Esophagus muscularis mucosa (tissue), 3 donors: ENCODE results near the gene CDH7.

Experiments
- POLR2A ChIP-seq: fragments of 450-650 bp; IDR thresholded peaks from one replicate; pipeline ENCODE4 v1.6.1; 2017; ENCODE audit warnings: antibody characterized with exemption, moderate library complexity, mild to moderate bottlenecking, low read depth
- POLR2AphosphoS5 ChIP-seq, 2 donors: sonication (generic); formaldehyde crosslinking; IDR thresholded peaks; one replicate each; pipeline ENCODE4 v1.6.1; 2017; ENCODE audit warnings: antibody characterized with exemption in 2 of 2
- TF ChIP-seq, protein P1 (sequence below), 3 experiments: fragments of 200-600 bp in 2 of 3; fragments of 450-650 bp in 1 of 3; sonication (generic) in 2 of 3; IDR thresholded peaks; one replicate each; pipeline ENCODE4 v1.5.1; 2017 to 2019; ENCODE audit warnings: antibody characterized with exemption in 3 of 3, mild to moderate bottlenecking in 2 of 3, moderate library complexity in 1 of 3

DNA sequence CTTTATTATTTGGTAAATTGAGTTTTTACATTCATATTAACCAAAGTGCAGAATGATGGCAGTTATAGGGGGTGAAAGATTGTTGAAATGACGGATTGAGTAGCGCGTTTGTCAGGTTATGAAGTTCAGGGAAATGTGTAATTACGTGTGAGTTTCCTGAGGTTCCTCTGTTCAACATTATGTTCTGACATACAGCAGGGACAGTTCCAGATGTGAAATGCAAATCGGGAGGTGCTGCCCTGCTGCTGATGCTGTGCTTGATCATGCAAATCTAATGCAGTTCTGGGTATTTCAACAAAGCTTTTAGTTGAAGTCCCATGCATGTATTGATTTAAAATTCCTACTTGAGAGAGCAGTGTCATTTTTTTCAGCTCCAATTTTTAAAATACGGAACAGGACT is 57.9 kb downstream of the CDH7 start:
- no peak for TF ChIP-seq POLR2AphosphoS5 (IDR thresholded peaks at IDR 0.05)
- TF ChIP-seq POLR2A: no peak
- TF ChIP-seq, protein P1, sequence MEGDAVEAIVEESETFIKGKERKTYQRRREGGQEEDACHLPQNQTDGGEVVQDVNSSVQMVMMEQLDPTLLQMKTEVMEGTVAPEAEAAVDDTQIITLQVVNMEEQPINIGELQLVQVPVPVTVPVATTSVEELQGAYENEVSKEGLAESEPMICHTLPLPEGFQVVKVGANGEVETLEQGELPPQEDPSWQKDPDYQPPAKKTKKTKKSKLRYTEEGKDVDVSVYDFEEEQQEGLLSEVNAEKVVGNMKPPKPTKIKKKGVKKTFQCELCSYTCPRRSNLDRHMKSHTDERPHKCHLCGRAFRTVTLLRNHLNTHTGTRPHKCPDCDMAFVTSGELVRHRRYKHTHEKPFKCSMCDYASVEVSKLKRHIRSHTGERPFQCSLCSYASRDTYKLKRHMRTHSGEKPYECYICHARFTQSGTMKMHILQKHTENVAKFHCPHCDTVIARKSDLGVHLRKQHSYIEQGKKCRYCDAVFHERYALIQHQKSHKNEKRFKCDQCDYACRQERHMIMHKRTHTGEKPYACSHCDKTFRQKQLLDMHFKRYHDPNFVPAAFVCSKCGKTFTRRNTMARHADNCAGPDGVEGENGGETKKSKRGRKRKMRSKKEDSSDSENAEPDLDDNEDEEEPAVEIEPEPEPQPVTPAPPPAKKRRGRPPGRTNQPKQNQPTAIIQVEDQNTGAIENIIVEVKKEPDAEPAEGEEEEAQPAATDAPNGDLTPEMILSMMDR (IDR thresholded peaks at IDR 0.05): no peak
